Keratinocyte (primary cell): ENCODE measurements around the gene NEB. TPM values are rescaled to one million over a fixed set of nuclear protein-coding genes. Genes with fewer than 3 reads are reported as not detected.

ENCODE experiments used
- DNase-seq: peaks from one replicate; pipeline ENCODE4 v3.0.0-alpha.2; 2011; ENCODE audit warnings: low read depth, missing footprints, low spot score
- FAIRE-seq: peaks from 2 replicates; lab custom pipeline; 2011; peaks lifted over from hg19 to GRCh38; lab: Jason Lieb, UNC
- H2AFZ ChIP-seq: 2 replicates; pipeline ENCODE4 v1.6.0; 2012; ENCODE audit warnings: low read length, control low read depth, inconsistent platforms; ENCODE audit not compliant: control insufficient read depth
- H3K27ac ChIP-seq: 2 replicates; pipeline ENCODE4 v1.5.1; 2011; ENCODE audit warnings: low read length; ENCODE audit not compliant: control insufficient read depth, insufficient read depth
- H3K27me3 ChIP-seq: 3 replicates; pipeline ENCODE4 v1.6.0; 2011; ENCODE audit warnings: low read length; ENCODE audit not compliant: control insufficient read depth, insufficient read depth; ENCODE audit errors: extremely low read depth
- H3K36me3 ChIP-seq, 2 experiments: 2 replicates in 1 of 2; 3 replicates in 1 of 2; pipeline ENCODE4 v1.5.1; 2011; ENCODE audit warnings: low read length in 2 of 2, mild to moderate bottlenecking in 1 of 2; ENCODE audit not compliant: control insufficient read depth in 2 of 2, insufficient read depth in 2 of 2; ENCODE audit errors: extremely low read depth in 1 of 2
- H3K4me1 ChIP-seq: 3 replicates; pipeline ENCODE4 v1.5.1; 2011; ENCODE audit warnings: low read length; ENCODE audit not compliant: control insufficient read depth, insufficient read depth; ENCODE audit errors: extremely low read depth
- H3K4me2 ChIP-seq: 3 replicates; pipeline ENCODE4 v1.6.0; 2011; ENCODE audit warnings: low read depth, low read length; ENCODE audit not compliant: control insufficient read depth, insufficient read depth; ENCODE audit errors: extremely low read depth
- H3K4me3 ChIP-seq, 3 experiments: fragments of 200-600 bp in 1 of 3; sonication (generic) in 1 of 3; 2 replicates in 2 of 3; 3 replicates in 1 of 3; pipeline ENCODE4 v1.5.1; 2011 to 2016; ENCODE audit warnings: low read length in 3 of 3, mild to moderate bottlenecking in 3 of 3, control low read depth in 2 of 3, inconsistent platforms in 1 of 3, low read depth in 1 of 3, mixed read lengths in 1 of 3, mixed run types in 1 of 3, moderate library complexity in 1 of 3; ENCODE audit not compliant: control insufficient read depth in 2 of 3, insufficient read depth in 2 of 3; ENCODE audit errors: extremely low read depth in 1 of 3
- H3K79me2 ChIP-seq: 2 replicates; pipeline ENCODE4 v1.6.0; 2012; ENCODE audit warnings: low read length; ENCODE audit not compliant: control insufficient read depth, insufficient read depth
- H3K9ac ChIP-seq: 3 replicates; pipeline ENCODE4 v1.6.0; 2011; ENCODE audit warnings: low read length; ENCODE audit not compliant: control insufficient read depth, insufficient read depth; ENCODE audit errors: extremely low read depth
- H3K9me1 ChIP-seq: 3 replicates; pipeline ENCODE4 v1.6.0; 2011; ENCODE audit warnings: low read length; ENCODE audit not compliant: control insufficient read depth, insufficient read depth; ENCODE audit errors: extremely low read depth
- H3K9me3 ChIP-seq: 2 replicates; pipeline ENCODE4 v1.5.1; 2012; ENCODE audit warnings: low read depth, low read length; ENCODE audit not compliant: control insufficient read depth
- H4K20me1 ChIP-seq: 3 replicates; pipeline ENCODE4 v1.6.0; 2011; ENCODE audit warnings: low read length; ENCODE audit not compliant: control insufficient read depth, insufficient read depth; ENCODE audit errors: extremely low read depth
- EZH2 ChIP-seq: IDR thresholded peaks from one replicate; pipeline ENCODE4 v1.6.1; 2012; ENCODE audit warnings: inconsistent platforms, mild to moderate bottlenecking, low read length, moderate library complexity
- dilution Hi-C: fragments of 300-500 bp; cut with MboI; formaldehyde crosslinking; loops from one replicate; pipeline ENCODE4 v1.7.0; 2020; ENCODE audit warnings: low sequenced_read_pairs; ENCODE audit not compliant: extremely low pct_ligation_motif_present
- polyA plus RNA-seq, 5 experiments: library from polyadenylated mRNA; depleted of rRNA in 3 of 5; stranded (reverse) in 3 of 5; stranded (forward) in 1 of 5; unstranded in 1 of 5; fragments of >200 nt; gene quantifications; 1 replicate in 1 of 5; 2 replicates in 3 of 5; 3 replicates in 1 of 5; pipeline versions ENCODE4 v1.2.1 to v1.2.3, GENCODE V29; 2011 to 2012; ENCODE audit warnings: missing spikeins in 2 of 5, low read depth in 1 of 5, low replicate concordance in 1 of 5
- TF ChIP-seq, protein P1 (sequence below), 3 experiments: IDR thresholded peaks in 1 of 3; conservative IDR thresholded peaks in 1 of 3; optimal IDR thresholded peaks in 1 of 3; 2 replicates in 2 of 3; 3 replicates in 1 of 3; pipeline versions ENCODE3 to v1.5.1; 2011; ENCODE audit warnings: low read length in 3 of 3, mild to moderate bottlenecking in 3 of 3, moderate library complexity in 2 of 3, control low read depth in 1 of 3, inconsistent platforms in 1 of 3; ENCODE audit not compliant: insufficient read depth in 2 of 3; ENCODE audit errors: extremely low read depth in 1 of 3

Gene NEB
- polyA plus RNA-seq, 1 donor (not counting 4 experiments of a cell fraction or from before 2014, with no cell fraction given): 0.67 TPM

DNA sequence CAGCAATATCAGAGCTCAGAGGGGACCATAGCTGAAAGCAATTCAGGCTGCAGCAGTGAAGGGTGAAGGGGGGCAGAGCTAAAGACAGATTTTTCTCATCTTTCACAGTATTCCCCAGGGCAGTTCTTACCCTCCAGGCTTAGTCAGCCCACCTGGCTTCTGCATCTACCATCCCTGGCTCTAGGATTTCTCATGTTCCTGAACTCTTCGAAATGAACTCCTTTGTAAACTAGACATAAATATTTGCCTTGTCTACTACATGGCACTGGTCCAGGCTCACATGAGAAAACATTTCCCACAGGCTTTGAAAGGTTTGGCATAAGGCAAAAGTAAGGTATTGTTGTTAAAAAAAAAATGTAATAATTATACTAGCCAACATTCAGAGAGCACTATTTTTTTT is 23.6 kb upstream of the NEB start:
- dilution Hi-C loops: no loop called here
- H3K27ac ChIP-seq: no peak overlapping the region
- H4K20me1 ChIP-seq: no peaks in the 10 kb centered on the region
- no peak overlapping the region for H2AFZ ChIP-seq
- H3K9me1 ChIP-seq: no peaks in the 10 kb centered on the region
- no peaks in the 10 kb centered on the region for H3K36me3 ChIP-seq
- H3K4me2 ChIP-seq: no peak overlapping the region
- H3K9ac ChIP-seq: no peak overlapping the region
- FAIRE-seq (no peak), DNase-seq (no peak)
- H3K27me3 ChIP-seq: no peaks in the 10 kb centered on the region
- H3K4me1 ChIP-seq: no peaks in the 10 kb centered on the region
- H3K4me3 ChIP-seq: no peak overlapping the region
- H3K9me3 ChIP-seq: no peaks in the 10 kb centered on the region
- TF ChIP-seq EZH2: no peak
- TF ChIP-seq, protein P1, sequence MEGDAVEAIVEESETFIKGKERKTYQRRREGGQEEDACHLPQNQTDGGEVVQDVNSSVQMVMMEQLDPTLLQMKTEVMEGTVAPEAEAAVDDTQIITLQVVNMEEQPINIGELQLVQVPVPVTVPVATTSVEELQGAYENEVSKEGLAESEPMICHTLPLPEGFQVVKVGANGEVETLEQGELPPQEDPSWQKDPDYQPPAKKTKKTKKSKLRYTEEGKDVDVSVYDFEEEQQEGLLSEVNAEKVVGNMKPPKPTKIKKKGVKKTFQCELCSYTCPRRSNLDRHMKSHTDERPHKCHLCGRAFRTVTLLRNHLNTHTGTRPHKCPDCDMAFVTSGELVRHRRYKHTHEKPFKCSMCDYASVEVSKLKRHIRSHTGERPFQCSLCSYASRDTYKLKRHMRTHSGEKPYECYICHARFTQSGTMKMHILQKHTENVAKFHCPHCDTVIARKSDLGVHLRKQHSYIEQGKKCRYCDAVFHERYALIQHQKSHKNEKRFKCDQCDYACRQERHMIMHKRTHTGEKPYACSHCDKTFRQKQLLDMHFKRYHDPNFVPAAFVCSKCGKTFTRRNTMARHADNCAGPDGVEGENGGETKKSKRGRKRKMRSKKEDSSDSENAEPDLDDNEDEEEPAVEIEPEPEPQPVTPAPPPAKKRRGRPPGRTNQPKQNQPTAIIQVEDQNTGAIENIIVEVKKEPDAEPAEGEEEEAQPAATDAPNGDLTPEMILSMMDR (optimal IDR thresholded peaks at IDR 0.05 in 1 of 3, IDR thresholded peaks at IDR 0.05 in 1 of 3, conservative IDR thresholded peaks at IDR 0.05 in 1 of 3; ENCODE audit: extremely low read depth in 1 of 3, insufficient read depth in 2 of 3, low read length in 3 of 3): no peak
- no peaks in the 10 kb centered on the region for H3K79me2 ChIP-seq

DNA sequence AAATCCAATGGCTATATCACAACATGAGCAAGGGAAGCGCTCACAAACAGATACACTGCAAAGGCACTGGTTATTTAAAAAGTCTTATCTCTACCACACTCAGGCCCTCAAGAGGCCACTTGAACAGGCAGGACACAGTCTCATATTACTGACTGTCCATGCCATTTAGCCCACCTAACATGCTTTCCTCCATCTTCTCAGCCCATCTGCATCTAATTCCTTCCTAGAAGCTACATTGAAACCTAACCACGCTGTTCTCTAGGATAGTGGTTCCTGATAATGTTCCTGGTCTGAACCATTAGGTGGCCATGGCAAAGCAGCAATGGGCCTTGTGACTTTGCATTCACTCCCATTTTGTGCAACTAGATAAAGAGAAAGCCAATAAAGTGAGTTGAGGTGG is 22.5 kb upstream of the NEB start:
- Histone ChIP-seq H3K4me1 (no peaks in the 10 kb centered on the region), H3K4me3 (no peak overlapping the region), H2AFZ (no peak overlapping the region), H3K4me2 (no peak overlapping the region), H3K27me3 (no peaks in the 10 kb centered on the region), H3K9me3 (no peaks in the 10 kb centered on the region), H4K20me1 (no peaks in the 10 kb centered on the region), H3K36me3 (no peaks in the 10 kb centered on the region), H3K27ac (no peak overlapping the region), H3K9me1 (no peaks in the 10 kb centered on the region), H3K9ac (no peak overlapping the region), H3K79me2 (no peaks in the 10 kb centered on the region)
- FAIRE-seq (no peak), DNase-seq (no peak)
- dilution Hi-C loops: no loop called here
- TF ChIP-seq, protein P1 (optimal IDR thresholded peaks at IDR 0.05 in 1 of 3, IDR thresholded peaks at IDR 0.05 in 1 of 3, conservative IDR thresholded peaks at IDR 0.05 in 1 of 3; ENCODE audit: extremely low read depth in 1 of 3, insufficient read depth in 2 of 3, low read length in 3 of 3): no peak
- no peak for TF ChIP-seq EZH2
